SIG-M5 (cell line): ENCODE results near the gene VPS37B.

ENCODE experiments used
- DNase-seq: peaks from one replicate; lab custom pipeline; 2025; lab: John Stamatoyannopoulos, UW

Gene VPS37B

DNA sequence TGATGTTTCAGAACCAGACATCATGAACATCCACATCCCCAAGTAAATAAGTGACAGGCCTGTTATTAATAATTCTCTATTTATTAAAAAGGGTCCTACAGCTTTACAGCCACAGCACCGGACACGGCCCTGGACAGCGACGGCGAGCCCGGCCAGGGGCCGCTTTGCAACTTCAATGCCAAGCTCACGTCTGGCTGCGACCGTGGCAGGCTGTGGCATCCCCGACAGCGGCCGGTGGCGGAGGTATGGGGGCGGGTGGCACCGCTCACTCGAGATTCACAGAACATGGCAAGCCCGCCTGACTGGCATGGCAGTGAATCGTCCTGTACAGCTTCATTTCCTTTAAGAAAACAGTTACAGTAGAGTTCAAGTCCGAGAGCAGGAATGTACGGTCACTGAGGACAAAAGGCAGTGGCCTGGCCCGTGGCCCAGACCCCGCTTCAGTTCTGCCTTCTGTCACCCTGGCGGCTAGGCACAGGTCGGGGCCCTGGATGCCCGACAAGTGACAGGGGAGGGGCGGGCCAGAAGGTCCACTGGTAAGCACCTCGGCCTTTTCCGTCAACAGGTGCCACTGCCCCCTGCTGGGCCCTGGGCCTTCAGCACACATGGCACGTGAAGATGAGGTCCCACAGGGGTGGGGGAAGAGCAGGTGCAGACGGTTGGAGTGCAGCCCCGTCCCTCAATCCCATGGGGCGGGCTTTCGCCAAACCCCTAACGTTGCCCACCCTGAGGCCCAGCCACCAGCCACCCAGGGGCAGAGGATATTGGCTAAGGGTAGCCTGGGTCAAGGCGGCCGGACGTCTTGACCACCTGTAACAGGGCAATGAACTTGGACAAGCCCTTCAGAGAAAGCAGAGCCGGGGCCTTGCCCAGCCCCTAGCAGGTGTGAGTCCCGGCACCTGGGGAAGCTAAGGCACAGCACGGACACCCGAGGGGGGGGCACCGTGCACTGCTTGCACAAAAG lies 30.4 kb downstream of the VPS37B start:
- no peak for DNase-seq

DNA sequence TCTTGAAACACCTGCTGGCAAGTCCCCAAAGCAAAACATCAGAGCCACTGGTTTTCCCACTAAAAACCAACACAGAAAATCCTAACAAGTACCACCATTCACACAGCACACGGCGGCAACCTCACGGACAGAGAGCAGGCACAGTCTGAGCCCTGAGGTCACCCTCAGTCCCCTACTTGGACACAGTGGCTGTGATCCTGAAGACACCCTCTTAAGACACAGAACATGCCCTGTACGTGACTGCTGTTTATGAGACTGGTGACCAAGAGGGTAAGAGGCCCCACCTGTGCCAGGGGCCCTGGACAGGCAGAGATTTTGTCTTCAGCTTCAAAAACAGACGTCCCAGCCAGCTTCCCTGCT lies 31.1 kb downstream of the VPS37B start:
- no peak for DNase-seq

DNA sequence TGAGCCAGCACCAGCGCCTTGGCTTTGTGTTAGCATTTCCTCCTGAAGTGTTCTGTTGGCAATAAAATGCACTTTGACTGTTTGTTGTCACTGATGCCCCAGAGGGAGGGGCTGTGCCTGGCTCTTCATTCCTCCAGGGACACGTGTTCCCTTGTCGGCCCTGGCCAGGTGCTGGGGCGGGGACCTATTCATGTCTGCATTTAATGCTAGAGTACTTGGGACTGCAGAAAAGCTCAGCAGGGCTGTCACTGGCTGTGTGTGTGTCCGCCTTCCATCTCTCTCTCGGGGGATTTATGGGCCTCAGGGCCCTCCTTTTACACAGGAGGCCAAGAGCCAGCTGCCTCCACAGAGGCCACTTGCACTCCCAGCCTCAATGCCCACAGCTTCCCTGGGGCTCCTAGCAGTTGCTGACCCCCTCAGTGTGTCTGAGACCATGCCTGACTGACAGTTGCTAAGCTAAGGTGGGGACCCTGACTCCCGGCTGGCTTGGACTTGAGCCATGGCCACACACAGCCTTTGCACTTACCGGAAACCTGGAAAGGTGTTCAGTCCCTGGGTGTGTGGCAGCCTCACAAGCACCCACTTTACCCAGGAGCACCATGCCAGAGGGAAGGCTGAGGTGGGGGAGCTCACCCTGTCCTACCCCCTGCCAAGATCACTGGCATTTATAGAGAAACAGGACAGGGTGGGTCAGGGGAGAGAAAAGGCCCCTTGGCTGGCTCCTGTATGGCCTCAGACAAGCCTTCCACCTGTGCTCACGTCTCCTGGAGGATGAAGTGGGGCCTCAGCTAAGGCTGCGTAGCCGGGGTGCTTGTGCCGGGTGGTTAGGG lies 32.8 kb downstream of the VPS37B start:
- DNase-seq = no peak

- no peak for DNase-seq
These were observed 33.8 kb downstream of the VPS37B start for GRCh38 chr12:122862110-122862634.

DNA sequence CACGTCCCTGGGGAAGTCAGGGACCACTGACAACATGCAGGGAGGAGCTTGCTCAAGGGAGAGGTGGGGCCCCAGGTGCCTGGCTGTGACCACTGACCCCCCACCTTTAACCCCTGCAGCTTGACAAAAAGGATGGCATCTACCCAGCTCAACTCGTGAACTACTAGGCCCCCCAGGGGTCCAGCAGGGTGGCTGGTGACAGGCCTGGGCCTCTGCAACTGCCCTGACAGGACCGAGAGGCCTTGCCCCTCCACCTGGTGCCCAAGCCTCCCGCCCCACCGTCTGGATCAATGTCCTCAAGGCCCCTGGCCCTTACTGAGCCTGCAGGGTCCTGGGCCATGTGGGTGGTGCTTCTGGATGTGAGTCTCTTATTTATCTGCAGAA lies 34.3 kb downstream of the VPS37B start:
- DNase-seq = no peak

- DNase-seq = no peak
These were observed 34.9 kb downstream of the VPS37B start for GRCh38 chr12:122860854-122861586.

DNA sequence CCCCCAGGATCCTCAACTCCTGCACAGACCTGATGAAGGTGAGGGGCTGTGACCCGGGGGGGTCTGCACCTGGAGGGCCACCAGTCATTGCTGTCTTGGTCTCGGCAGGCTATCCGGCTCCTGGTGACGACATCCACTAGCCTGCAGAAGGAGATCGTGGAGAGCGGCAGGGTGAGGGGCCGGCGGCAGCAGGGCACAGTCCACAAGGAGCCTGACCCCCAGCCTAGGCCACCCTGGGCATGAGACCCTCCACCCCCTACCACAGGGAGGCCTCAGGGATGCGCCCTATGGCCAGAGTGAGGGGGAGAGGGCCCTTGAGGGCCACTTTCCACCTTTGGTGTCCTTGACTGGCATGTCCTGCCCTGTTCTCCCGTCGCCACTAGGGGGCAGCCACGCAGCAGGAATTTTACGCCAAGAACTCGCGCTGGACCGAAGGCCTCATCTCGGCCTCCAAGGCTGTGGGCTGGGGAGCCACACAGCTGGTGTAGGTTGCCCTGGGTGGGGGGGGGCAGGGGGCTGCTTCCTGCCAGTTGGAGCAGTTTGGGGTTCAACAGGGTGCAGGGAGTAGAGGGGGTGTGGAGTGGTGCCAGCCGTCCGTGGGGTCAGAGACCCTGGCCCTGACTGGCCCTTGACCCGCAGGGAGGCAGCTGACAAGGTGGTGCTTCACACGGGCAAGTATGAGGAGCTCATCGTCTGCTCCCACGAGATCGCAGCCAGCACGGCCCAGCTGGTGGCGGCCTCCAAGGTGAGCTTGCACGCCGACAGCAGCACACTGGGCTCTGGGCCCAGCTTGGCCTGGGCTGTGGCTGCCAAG lies 35.7 kb downstream of the VPS37B start:
- DNase-seq = no peak

- no peak for DNase-seq
These were observed 36.5 kb downstream of the VPS37B start for GRCh38 chr12:122859303-122860039.

- DNase-seq = no peak
These were observed 37.2 kb downstream of the VPS37B start for GRCh38 chr12:122858591-122859302.

GRCh38 chr12:122858171-122858570 lies 37.8 kb downstream of the VPS37B start:
- DNase-seq = no peak

DNA sequence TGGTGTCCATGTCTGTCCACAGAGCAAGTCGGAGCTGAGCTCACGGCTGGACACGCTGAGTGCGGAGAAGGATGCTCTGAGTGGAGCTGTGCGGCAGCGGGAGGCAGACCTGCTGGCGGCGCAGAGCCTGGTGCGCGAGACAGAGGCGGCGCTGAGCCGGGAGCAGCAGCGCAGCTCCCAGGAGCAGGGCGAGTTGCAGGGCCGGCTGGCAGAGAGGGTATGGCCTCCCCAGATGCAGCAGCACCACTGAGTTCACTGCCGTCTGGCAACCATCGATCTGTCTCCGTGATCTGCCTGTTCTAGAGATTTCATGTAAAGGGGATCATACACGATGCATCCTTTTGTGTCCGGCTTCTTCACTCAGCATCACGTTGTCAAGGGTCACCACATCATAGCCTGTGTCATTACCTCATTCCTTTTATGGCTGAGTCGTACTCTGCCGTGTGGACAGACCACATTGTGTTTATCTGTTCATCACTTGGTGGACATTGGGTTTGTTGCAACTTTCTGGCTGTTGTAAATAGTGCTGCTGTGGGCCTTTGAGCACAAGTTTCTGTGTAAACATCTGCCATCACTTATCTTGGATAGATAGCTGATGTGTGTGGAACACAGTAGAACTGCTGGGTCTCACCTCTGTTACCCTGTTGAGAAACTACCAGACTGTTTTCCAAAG lies 38.8 kb downstream of the VPS37B start:
- DNase-seq = no peak

GRCh38 chr12:122855928-122856831 lies 39.7 kb downstream of the VPS37B start:
- no peak for DNase-seq

GRCh38 chr12:122855071-122855829 lies 40.7 kb downstream of the VPS37B start:
- no peak for DNase-seq

DNA sequence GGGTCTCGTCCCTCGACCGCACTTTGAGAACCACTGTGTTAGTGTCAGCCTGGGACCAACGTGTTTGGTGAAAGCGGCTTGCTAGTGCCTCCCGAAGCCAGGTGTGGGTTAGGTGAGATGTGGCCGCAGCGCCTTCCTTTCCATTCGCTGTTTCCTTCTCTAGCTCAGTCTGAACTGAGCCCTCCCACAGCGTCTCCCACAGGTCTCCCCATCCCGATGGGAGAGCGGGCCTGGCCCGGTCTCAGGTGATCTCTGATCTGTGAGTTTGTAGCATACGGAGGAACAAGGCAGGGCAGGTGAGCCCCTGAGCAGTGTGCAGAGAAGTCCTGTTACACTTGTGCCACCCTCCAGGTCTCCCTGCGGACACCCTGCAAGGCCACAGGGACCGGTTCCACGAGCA lies 41.4 kb downstream of the VPS37B start:
- no peak for DNase-seq

- DNase-seq = no peak
These were observed 42.2 kb downstream of the VPS37B start for GRCh38 chr12:122853582-122854245.

DNA sequence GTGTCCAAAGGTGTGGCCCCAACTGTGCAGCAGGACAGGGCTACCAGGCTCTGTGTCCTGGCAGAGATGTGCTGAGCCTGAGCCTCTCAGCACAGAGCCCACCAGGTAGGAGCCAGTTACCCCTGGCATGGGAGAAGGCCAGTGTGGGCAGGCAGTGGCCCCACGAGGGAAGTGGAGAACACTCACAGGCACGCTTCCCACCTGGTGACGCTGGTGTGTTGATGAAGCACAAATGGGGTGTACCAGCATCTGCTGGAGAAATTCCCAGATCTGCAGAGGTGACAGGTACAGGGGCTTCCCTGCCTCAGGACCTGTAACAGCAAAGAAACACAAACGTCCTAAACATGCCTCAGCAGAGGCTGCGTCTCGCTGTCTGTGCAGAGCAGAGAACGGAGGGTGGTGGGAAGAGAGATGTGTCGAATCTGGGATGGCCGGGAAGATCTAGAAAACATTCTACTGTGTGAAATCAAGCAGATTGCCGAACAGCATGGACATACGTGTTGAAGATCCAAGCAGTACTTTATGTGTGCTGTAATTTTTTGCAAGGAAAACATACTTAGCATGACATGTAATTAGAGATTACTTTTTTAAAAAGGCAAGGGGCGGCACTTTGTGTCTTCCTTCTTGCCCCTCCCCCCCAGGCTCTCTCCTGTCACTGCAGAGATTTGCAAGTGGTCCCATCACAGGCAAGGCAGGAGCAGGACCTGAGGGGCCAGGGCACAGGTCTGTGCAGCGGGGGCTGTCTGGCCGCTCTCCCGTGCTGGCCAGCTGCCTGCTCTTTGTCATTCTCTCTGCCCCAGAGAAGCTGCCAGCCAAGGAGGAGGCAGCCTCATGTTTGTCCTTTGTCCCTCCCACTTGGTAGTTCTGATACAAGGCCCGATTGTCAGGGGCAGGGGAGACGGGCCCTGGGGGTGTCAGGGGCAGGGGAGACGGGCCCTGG lies 43.3 kb downstream of the VPS37B start:
- DNase-seq = no peak
